GM12873 (cell line): ENCODE measurements around the gene PREX1.

Source experiments
- TF ChIP-seq, protein P1 (sequence below): IDR thresholded peaks from 2 replicates; pipeline ENCODE4 v1.5.1; 2012; ENCODE audit warnings: low read depth, mild to moderate bottlenecking, moderate library complexity, low read length, control low read depth; ENCODE audit not compliant: insufficient read depth; ENCODE audit errors: missing control alignments

Gene PREX1

DNA sequence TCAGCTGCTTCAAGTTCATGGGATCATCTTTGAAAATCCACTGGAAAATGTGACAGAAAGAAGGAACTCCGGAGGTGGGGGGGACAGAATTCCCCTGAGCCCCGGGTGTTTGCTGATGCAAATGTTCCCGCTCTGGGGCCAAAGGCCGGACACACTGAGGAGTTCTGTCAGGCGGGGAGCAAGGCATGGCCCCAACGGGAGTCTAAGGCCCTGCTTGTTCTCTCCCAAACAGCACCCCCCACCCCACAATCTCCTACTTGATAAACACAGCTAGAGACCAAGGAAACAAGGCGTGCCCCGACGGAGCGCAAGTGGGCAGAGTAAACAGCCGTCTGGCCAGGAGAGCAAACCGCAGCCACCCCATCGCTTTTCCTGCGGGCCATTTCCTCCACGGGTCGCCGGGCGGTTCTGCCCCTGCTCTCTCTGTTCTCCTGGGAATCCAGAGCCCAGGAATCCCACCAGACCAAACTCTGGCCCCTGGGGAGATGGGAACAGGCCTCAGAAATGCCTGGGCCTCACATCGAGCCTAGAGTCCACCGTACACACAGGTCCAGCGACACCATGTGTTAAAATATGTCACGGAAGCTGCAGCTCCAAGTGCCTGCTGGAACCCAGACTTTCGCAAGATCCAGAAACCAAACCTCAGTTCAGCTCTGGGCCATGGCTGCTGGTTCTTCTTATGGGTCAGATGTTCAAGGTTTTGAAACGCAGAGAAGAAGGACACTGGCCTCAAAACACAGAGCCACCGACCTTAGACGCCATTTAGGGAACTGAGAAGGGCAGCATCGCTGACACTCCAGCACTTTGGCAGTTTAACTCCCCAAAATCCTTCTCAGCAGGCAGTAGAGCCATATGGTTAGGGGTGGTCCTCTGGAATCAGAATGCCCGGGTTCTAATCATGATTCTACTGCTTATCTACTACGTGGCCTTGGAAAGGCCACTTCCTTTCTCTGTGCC is 104.2 kb downstream of the PREX1 start:
- TF ChIP-seq, protein P1, sequence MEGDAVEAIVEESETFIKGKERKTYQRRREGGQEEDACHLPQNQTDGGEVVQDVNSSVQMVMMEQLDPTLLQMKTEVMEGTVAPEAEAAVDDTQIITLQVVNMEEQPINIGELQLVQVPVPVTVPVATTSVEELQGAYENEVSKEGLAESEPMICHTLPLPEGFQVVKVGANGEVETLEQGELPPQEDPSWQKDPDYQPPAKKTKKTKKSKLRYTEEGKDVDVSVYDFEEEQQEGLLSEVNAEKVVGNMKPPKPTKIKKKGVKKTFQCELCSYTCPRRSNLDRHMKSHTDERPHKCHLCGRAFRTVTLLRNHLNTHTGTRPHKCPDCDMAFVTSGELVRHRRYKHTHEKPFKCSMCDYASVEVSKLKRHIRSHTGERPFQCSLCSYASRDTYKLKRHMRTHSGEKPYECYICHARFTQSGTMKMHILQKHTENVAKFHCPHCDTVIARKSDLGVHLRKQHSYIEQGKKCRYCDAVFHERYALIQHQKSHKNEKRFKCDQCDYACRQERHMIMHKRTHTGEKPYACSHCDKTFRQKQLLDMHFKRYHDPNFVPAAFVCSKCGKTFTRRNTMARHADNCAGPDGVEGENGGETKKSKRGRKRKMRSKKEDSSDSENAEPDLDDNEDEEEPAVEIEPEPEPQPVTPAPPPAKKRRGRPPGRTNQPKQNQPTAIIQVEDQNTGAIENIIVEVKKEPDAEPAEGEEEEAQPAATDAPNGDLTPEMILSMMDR = no peak

DNA sequence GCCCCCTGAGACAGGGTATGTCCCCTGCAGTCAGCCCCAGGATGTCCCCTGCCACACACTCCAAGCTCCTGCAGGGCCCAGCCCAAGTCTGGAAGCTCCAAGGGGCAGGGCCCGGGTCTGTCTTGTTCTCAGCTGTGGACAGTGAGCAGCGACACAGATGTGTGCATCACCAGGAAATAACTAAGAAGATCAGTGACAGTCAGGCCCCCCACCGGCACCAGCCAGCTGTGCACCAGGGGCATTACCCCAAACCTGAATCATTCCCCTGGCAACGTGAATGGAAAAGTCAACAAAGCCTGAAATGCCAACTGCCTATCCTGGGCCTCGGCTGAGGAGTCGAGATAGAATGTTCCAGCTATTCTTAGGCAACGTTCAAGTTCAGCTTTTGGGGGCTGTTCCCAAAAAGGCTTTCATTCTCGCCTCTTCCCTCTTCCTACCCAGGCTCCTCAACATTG is 105.0 kb downstream of the PREX1 start:
- TF ChIP-seq, protein P1 = no peak

GRCh38 chr20:48722002-48722731 is 105.6 kb downstream of the PREX1 start:
- TF ChIP-seq, protein P1 = no peak

DNA sequence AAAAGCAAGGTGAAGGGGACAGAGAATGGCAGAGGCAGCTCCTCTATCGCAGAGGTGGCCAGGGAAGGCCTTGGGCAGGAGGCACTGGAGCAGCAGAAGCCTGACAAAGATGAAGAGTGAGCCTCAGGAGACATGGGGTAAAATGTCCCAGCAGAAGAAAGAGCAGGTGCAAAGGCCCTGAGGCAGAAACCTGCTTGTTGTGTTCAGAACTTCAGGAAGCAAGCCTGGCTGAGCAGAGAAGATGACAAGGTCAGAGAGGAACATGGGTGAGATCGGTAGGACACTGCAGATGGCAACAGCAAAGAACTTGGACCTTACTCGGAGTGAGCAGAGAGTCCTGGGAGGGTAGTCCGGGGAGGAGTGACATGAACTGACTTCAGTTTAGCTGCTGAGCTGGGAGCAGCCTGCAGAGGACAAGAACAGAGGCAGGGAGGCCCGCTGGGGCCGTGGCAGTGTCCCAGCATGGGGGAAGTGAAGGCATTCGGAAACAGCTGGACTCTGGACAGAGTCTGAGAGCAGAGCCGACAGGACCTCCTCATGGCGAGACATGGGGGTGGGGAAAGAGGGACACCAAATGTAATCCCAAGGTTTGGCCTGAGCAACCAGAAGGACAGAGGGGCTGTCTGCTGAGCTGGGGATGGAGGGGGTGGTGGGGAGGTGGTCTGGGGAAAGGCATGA is 106.3 kb downstream of the PREX1 start:
- TF ChIP-seq, protein P1 = no peak

- TF ChIP-seq, protein P1 = no peak
Measured at GRCh38 chr20:48720256-48720985, 107.4 kb downstream of the PREX1 start.

- TF ChIP-seq, protein P1 = no peak
Measured at GRCh38 chr20:48719598-48720255, 108.1 kb downstream of the PREX1 start.
